Activated B cell treated with CpG ODN at 0.5 μM for 24 hours (primary cell): ENCODE results near the gene ULK2. TPM values are rescaled to one million over a fixed set of nuclear protein-coding genes. Genes with fewer than 3 reads are reported as not detected.
A peak's percentile ranks its signal among the peaks of the same experiment; 100 is the strongest.

Source experiments
- ATAC-seq: fragments of 200-7000 bp; cut with Tn5 transposase; one replicate; pipeline ENCODE4 v1.10.0; 2021; ENCODE audit warnings: low read depth, mild to moderate bottlenecking, moderate library complexity
- CTCF ChIA-PET: fragments of 350-600 bp; sonication (Branson Sonifier 250); formaldehyde crosslinking; loops from one replicate; lab custom pipeline; 2021; ENCODE audit warnings: antibody characterized with exemption; lab: Charles Lee
- POLR2A ChIA-PET: fragments of 350-600 bp; sonication (Branson Sonifier 250); formaldehyde crosslinking; loops from one replicate; lab custom pipeline; 2021; ENCODE audit warnings: antibody characterized with exemption; lab: Charles Lee
- DNase-seq: peaks from one replicate; pipeline ENCODE4 v3.0.0; 2022
- H3K27ac Mint-ChIP-seq: one replicate; pipeline ENCODE4 v1.8.0; 2020; ENCODE audit warnings: mixed read lengths
- H3K27me3 Mint-ChIP-seq: one replicate; pipeline ENCODE4 v1.8.0; 2021; ENCODE audit warnings: mixed read lengths
- H3K36me3 Mint-ChIP-seq: one replicate; pipeline ENCODE4 v1.8.0; 2021; ENCODE audit warnings: low read depth, mixed read lengths
- H3K4me1 Mint-ChIP-seq: one replicate; pipeline ENCODE4 v1.8.0; 2021; ENCODE audit warnings: mixed read lengths
- H3K4me3 Mint-ChIP-seq: one replicate; pipeline ENCODE4 v1.8.0; 2020; ENCODE audit warnings: mild to moderate bottlenecking, mixed read lengths
- H3K9me3 Mint-ChIP-seq: one replicate; pipeline ENCODE4 v1.8.0; 2020; ENCODE audit warnings: mixed read lengths
- CTCF ChIP-seq: fragments of 200-600 bp; IDR thresholded peaks from one replicate; pipeline ENCODE4 v1.8.0; 2022; ENCODE audit warnings: antibody characterized with exemption, mild to moderate bottlenecking
- intact Hi-C: fragments of 100-400 bp; cut with micrococcal nuclease; formaldehyde crosslinking; loops from one replicate; pipeline ENCODE4 v1.15.1; 2024
- total RNA-seq: library from RNA; stranded (reverse); gene quantifications from 2 replicates; pipeline ENCODE4 v1.2.3, GENCODE V29; 2022

ULK2 gene
- total RNA-seq, 1 donor from 2014 or later, result 3.0 TPM

- Mint-ChIP-seq H3K9me3 (no peaks in the 10 kb centered on the region), H3K27ac (peak overlapping the region; percentile 19), H3K27me3 (peaks cover 23% of the 10 kb centered on the region), H3K4me3 (no peak overlapping the region), H3K36me3 (no peaks in the 10 kb centered on the region), H3K4me1 (peaks cover 37% of the 10 kb centered on the region)
- no peak for TF ChIP-seq CTCF
- DNase-seq, result no peak
- CTCF ChIA-PET, result no interaction called here
- no peak for ATAC-seq
- POLR2A ChIA-PET, result no interaction called here
- intact Hi-C loops, result no loop called here
Measured at GRCh38 chr17:19750835-19751234, 116.9 kb downstream of the ULK2 start.

GRCh38 chr17:19750020-19750572 is 117.6 kb downstream of the ULK2 start:
- H3K9me3 Mint-ChIP-seq, result no peaks in the 10 kb centered on the region
- ATAC-seq (no peak), DNase-seq (no peak)
- TF ChIP-seq CTCF, result no peak
- no peaks in the 10 kb centered on the region for H3K36me3 Mint-ChIP-seq
- no peak overlapping the region for H3K27ac Mint-ChIP-seq
- no peak overlapping the region for H3K4me3 Mint-ChIP-seq
- H3K27me3 Mint-ChIP-seq, result peaks cover 23% of the 10 kb centered on the region
- peaks cover 32% of the 10 kb centered on the region for H3K4me1 Mint-ChIP-seq
- POLR2A ChIA-PET, result no interaction called here
- CTCF ChIA-PET, result no interaction called here
- intact Hi-C loops, result no loop called here

GRCh38 chr17:19748807-19749193 is 118.9 kb downstream of the ULK2 start:
- TF ChIP-seq CTCF, result no peak
- CTCF ChIA-PET, result no interaction called here
- H3K9me3 Mint-ChIP-seq, result no peaks in the 10 kb centered on the region
- DNase-seq (no peak), ATAC-seq (no peak)
- peaks cover 23% of the 10 kb centered on the region for H3K27me3 Mint-ChIP-seq
- intact Hi-C loops, result no loop called here
- H3K4me1 Mint-ChIP-seq, result peaks cover 22% of the 10 kb centered on the region
- H3K36me3 Mint-ChIP-seq, result no peaks in the 10 kb centered on the region
- POLR2A ChIA-PET, result no interaction called here
- no peak overlapping the region for H3K4me3 Mint-ChIP-seq
- no peak overlapping the region for H3K27ac Mint-ChIP-seq

GRCh38 chr17:19747829-19748806 is 119.6 kb downstream of the ULK2 start, which contains the start of gene ALDH3A1:
ALDH3A1 (minus strand) TSS chr17:19748298; CDS start chr17:19745129, 3,169 bp downstream.
- H3K36me3 Mint-ChIP-seq, result no peaks in the 10 kb centered on the region
- H3K27me3 Mint-ChIP-seq, result peaks cover 22% of the 10 kb centered on the region
- ATAC-seq (no peak), DNase-seq (no peak)
- POLR2A ChIA-PET, result interaction anchor here (0.5 to 0.6 kb wide), 2 partner anchors 25 to 239 kb away, joined by 3 to 6 read pairs; no protein-coding TSS in a partner anchor
- intact Hi-C loops, result no loop called here
- no peak within 1 kb of the TSS for H3K4me3 Mint-ChIP-seq
- H3K27ac Mint-ChIP-seq, result no peak within 1 kb of the TSS
- H3K9me3 Mint-ChIP-seq, result no peaks in the 10 kb centered on the region
- CTCF ChIA-PET, result no interaction called here
- no peak for TF ChIP-seq CTCF
- peaks cover 16% of the 10 kb centered on the region for H3K4me1 Mint-ChIP-seq

- Mint-ChIP-seq H3K36me3 (no peaks in the 10 kb centered on the region), H3K27me3 (peaks cover 20% of the 10 kb centered on the region), H3K4me1 (peaks cover 8% of the 10 kb centered on the region), H3K27ac (no peak overlapping the region), H3K9me3 (no peaks in the 10 kb centered on the region), H3K4me3 (no peak overlapping the region)
- DNase-seq, result no peak
- ChIA-PET POLR2A (interaction anchor here (0.6 kb wide), 1 partner anchor 238 kb away, joined by 6 read pairs; no protein-coding TSS in a partner anchor), CTCF (no interaction called here)
- no peak for TF ChIP-seq CTCF
- no peak for ATAC-seq
- intact Hi-C loops, result no loop called here
Measured at GRCh38 chr17:19747159-19747719, 120.5 kb downstream of the ULK2 start.
